C4-2B (cell line): Measurements from ENCODE around the gene NR3C1.

Experiments used
- H3K27ac ChIP-seq: fragments of 450-650 bp; 2 replicates; pipeline ENCODE4 v1.5.1; 2017
- ZFX ChIP-seq: fragments of 450-650 bp; IDR thresholded peaks from 2 replicates; pipeline ENCODE4 v1.6.1; 2017
- TF ChIP-seq, protein P1 (sequence below): fragments of 450-650 bp; conservative IDR thresholded peaks from 2 replicates; pipeline ENCODE4 v1.5.1; 2017; ENCODE audit warnings: mild to moderate bottlenecking

The NR3C1 gene

DNA sequence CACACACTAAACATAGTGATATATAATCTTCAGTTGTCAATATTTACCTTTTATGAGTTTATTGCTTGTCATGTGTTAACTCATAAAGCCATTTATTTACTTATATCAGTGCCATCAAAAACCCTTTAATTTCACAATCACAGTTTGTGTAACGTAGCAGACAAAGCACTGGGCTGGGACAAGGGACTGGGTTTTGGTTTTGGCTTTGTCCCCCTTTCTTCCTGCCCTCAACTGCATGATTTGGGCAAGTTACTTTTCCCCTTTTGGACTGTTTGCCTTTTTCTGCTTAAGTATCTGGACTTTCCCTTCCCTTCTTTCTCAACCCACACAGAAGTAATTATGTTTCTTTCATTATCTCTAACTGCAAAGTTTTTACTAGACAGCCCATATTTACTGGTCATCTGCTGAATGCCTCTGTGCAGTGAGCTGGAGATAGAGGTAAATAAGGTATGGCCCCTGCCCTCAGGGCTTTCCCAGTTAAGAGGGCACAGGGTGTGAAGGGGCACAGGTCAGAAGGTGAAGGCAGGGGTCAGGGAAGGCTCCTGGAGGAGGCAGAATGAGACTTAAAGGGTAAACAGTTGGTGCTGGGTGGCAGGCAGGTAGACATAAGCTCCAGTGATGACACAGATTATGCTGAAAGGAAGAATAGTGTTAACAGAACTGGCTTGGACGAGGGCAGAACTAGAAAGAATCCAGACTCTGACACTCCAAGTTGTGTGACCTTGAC lies 14.8 kb upstream of the NR3C1 start:
- no peak overlapping the region for H3K27ac ChIP-seq
- TF ChIP-seq, protein P1, sequence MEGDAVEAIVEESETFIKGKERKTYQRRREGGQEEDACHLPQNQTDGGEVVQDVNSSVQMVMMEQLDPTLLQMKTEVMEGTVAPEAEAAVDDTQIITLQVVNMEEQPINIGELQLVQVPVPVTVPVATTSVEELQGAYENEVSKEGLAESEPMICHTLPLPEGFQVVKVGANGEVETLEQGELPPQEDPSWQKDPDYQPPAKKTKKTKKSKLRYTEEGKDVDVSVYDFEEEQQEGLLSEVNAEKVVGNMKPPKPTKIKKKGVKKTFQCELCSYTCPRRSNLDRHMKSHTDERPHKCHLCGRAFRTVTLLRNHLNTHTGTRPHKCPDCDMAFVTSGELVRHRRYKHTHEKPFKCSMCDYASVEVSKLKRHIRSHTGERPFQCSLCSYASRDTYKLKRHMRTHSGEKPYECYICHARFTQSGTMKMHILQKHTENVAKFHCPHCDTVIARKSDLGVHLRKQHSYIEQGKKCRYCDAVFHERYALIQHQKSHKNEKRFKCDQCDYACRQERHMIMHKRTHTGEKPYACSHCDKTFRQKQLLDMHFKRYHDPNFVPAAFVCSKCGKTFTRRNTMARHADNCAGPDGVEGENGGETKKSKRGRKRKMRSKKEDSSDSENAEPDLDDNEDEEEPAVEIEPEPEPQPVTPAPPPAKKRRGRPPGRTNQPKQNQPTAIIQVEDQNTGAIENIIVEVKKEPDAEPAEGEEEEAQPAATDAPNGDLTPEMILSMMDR: no peak
- no peak for TF ChIP-seq ZFX

DNA sequence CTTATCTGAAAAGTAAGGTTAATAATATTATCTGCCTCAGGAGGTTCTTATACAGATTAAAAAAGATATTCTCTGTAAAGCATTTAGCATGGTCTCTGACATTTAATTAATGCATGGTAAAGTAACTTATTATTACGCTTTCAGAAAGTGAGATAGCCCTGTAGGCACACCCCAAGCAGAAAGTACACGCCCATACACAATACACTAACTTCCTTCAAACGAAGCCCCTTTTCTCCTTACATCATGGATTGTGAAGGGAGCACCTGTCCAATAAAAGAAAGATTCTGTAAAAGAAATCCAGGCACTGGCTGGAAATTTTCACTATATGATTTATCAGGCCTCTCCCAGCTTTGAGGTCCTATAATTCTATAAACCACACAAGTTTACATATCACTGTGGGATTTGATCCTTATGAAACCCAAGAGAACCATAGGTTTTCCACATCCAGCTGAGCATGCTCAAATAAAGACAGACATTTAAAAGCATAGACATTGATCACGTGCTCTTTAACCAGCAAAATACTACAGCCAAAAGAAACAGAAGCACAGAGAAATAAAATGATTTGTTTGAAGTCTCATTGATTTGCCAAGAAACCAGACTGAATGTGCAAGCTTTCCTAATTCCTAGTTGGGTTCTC lies 14.1 kb upstream of the NR3C1 start:
- TF ChIP-seq, protein P1: no peak
- TF ChIP-seq ZFX: no peak
- H3K27ac ChIP-seq: no peak overlapping the region

DNA sequence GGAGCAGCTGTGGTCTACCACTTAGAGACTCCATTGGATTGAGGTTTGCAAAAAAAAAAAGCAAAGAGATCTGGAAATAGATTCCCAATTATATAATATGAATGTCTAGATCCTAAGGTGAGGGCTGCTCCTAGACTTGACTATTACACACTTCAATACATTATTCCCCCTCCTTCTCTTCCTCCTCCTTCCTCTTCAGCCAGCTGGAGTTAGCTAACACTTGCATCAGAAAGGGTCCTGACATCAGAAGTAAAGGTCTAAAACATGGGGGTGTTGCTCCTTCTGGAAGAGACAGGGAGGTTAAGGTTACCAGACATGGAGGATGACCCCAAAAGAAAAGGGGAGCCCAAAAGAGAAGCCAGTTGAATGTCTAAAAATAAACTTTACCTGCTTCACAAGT lies 12.9 kb upstream of the NR3C1 start:
- TF ChIP-seq ZFX: no peak
- TF ChIP-seq, protein P1: no peak
- H3K27ac ChIP-seq: no peak overlapping the region

DNA sequence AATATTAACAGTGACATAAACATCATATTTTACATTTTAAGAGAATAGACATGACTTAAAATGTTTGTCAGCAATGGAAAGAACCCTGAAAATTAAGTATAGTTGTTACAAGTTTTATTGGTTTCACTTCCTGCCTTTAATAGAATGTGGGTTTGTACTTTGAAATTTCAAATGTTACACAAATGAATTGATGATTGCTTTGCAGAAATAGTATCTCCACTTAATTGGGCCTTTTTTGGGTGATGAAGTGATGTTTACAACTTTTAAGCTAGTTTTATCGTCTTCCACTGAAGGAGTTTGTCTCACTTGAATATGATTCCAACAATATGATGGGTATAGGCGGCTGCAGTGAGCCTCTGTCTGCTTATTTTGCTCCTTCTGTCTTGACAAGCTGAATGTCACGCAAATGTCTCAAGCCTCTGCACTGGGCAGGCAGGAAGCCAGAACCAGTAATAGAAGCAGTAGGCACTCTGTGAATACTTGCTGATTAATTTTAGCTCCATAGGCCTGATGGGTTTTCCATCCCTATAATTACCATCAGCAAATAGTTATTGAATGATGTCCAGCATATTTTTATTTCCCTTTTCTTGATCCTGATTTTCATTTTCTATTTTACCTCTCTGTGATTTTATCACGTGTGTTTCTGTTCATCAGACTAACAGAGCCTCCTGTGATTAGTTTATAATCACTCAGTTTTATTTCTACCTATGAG lies 10.6 kb upstream of the NR3C1 start:
- no peak overlapping the region for H3K27ac ChIP-seq
- TF ChIP-seq, protein P1: no peak
- no peak for TF ChIP-seq ZFX

DNA sequence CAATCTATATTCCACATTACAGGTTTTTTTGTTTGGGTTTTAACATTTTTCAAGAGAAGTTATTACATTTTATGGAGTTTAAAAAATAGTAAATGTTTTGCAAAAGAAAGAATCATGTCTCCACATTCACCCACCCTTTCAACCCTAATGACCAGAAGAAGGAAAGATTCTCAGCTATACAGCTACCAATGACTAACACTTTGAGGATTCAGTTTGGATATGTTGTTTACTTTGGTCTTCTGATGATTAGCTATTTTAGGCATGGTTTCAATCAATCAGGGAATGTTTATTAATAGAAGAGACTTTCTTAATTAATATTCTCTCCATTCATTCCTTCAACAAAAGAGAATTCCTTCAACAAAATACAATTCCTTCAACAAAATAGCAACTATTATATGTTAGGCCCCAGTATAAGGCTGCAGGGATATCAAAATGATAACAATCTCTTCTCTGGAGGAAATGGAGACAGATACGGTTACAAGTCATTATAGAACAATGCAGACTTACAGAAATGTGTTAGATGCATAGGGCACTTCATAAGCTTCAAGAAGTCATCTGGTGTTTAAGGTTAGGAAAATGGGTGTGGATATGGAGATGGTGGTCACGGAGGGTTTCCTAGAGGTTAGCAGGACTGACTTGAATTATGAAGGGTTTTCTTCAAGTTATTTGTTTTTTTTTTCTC lies 9.3 kb upstream of the NR3C1 start:
- no peak for TF ChIP-seq ZFX
- TF ChIP-seq, protein P1: no peak
- H3K27ac ChIP-seq: no peak overlapping the region

DNA sequence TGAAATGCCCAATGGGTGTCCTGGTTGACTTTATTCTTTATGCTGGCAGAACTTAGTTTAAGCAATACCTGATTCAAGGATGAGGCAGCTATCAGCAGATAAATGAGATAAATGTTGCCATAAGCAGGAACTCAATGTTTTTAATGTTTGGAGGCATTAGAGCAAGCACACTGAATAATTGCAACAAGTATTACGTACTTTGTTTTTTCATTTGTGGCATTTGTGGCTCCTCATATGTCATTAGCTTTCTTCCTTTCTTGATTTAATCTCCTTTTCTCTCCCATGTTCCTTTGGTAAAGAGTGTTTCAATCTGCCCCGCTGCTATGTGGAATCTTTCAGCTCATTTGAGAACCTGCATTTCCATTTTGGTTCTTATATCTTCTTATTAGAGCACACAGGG lies 6.4 kb upstream of the NR3C1 start:
- no peak overlapping the region for H3K27ac ChIP-seq
- TF ChIP-seq, protein P1: no peak
- TF ChIP-seq ZFX: no peak
